GM23338 (cell line): ENCODE data around the gene CACNA1C. TPM values are rescaled to one million over a fixed set of nuclear protein-coding genes. Genes with fewer than 3 reads are reported as not detected.

Experiments
- ATAC-seq: fragments of 200-7000 bp; cut with Tn5 transposase; 3 replicates; pipeline ENCODE4 v1.9.1; 2020
- DNase-seq: peaks from one replicate; pipeline ENCODE4 v3.0.0-alpha.2; 2015; ENCODE audit warnings: low spot score
- H2AFZ ChIP-seq: fragments of 200-600 bp; sonication (generic); 2 replicates; pipeline ENCODE4 v1.8.0; 2016; ENCODE audit warnings: antibody characterized with exemption, mild to moderate bottlenecking, moderate library complexity
- H3F3A ChIP-seq: fragments of 200-600 bp; sonication (generic); replicated peaks from 2 replicates; pipeline ENCODE4 v1.8.0; 2017; ENCODE audit warnings: antibody characterized with exemption, mixed run types, low read depth
- H3K27ac ChIP-seq: fragments of 200-600 bp; sonication (generic); 2 replicates; pipeline ENCODE4 v1.6.1; 2016; ENCODE audit warnings: low read depth
- H3K27me3 ChIP-seq: fragments of 200-600 bp; sonication (generic); 2 replicates; pipeline ENCODE4 v1.8.0; 2016; ENCODE audit warnings: mild to moderate bottlenecking, mixed run types, moderate library complexity; ENCODE audit not compliant: insufficient read depth
- H3K36me3 ChIP-seq: fragments of 200-600 bp; sonication (generic); 2 replicates; pipeline ENCODE4 v1.8.0; 2016; ENCODE audit warnings: mild to moderate bottlenecking; ENCODE audit not compliant: insufficient read depth
- H3K4me1 ChIP-seq: fragments of 200-600 bp; sonication (generic); 2 replicates; pipeline ENCODE4 v1.8.0; 2016; ENCODE audit warnings: mild to moderate bottlenecking, moderate library complexity; ENCODE audit not compliant: insufficient read depth
- H3K4me2 ChIP-seq: fragments of 200-600 bp; sonication (generic); 2 replicates; pipeline ENCODE4 v1.7.1; 2017; ENCODE audit warnings: mixed run types
- H3K4me3 ChIP-seq: fragments of 200-600 bp; sonication (generic); 2 replicates; pipeline ENCODE4 v1.6.1; 2016; ENCODE audit warnings: mixed run types
- H3K79me2 ChIP-seq: fragments of 200-600 bp; sonication (generic); replicated peaks from 2 replicates; pipeline ENCODE4 v1.8.0; 2017; ENCODE audit warnings: mild to moderate bottlenecking; ENCODE audit not compliant: insufficient read depth
- H3K9me2 ChIP-seq: fragments of 200-600 bp; sonication (generic); 2 replicates; pipeline ENCODE4 v1.8.0; 2017; ENCODE audit not compliant: insufficient read depth
- H4K20me1 ChIP-seq: fragments of 200-600 bp; sonication (generic); replicated peaks from 2 replicates; pipeline ENCODE4 v1.8.0; 2017; ENCODE audit warnings: mild to moderate bottlenecking; ENCODE audit not compliant: insufficient read depth
- H3K27ac Mint-ChIP-seq: 2 replicates; pipeline ENCODE4 v1.8.0; 2020; ENCODE audit warnings: inconsistent platforms, mild to moderate bottlenecking, moderate library complexity, mixed read lengths
- H3K27me3 Mint-ChIP-seq: 3 replicates; pipeline ENCODE4 v1.8.0; 2022; ENCODE audit warnings: low read depth, mild to moderate bottlenecking, moderate library complexity, mixed read lengths, inconsistent platforms; ENCODE audit not compliant: insufficient read depth, poor library complexity
- H3K36me3 Mint-ChIP-seq: 3 replicates; pipeline ENCODE4 v1.8.0; 2021; ENCODE audit warnings: low read depth, mild to moderate bottlenecking, inconsistent platforms, moderate library complexity, mixed read lengths
- H3K4me1 Mint-ChIP-seq: 3 replicates; pipeline ENCODE4 v1.8.0; 2020; ENCODE audit warnings: mild to moderate bottlenecking, inconsistent platforms, mixed read lengths
- H3K4me3 Mint-ChIP-seq: 3 replicates; pipeline ENCODE4 v1.8.0; 2021; ENCODE audit warnings: moderate library complexity, mild to moderate bottlenecking, inconsistent platforms, mixed read lengths
- H3K9me3 Mint-ChIP-seq: 3 replicates; pipeline ENCODE4 v1.8.0; 2020; ENCODE audit warnings: moderate library complexity, mild to moderate bottlenecking, inconsistent platforms, mixed read lengths
- EZH2 ChIP-seq: fragments of 200-600 bp; sonication (generic); IDR thresholded peaks from one replicate; pipeline ENCODE4 v1.8.0; 2017; ENCODE audit warnings: antibody characterized with exemption, mild to moderate bottlenecking, low read depth; ENCODE audit not compliant: unreplicated experiment
- JUNB ChIP-seq: IDR thresholded peaks from one replicate; pipeline ENCODE4 v1.6.1; 2016; ENCODE audit warnings: antibody characterized with exemption; ENCODE audit not compliant: unreplicated experiment
- NANOG ChIP-seq: IDR thresholded peaks from 2 replicates; pipeline ENCODE4 v1.6.1; 2016; ENCODE audit warnings: antibody characterized with exemption, borderline replicate concordance
- POLR2AphosphoS5 ChIP-seq: IDR thresholded peaks from 2 replicates; pipeline ENCODE4 v1.6.1; 2016; ENCODE audit warnings: antibody characterized with exemption, low read depth
- STAT1 ChIP-seq: IDR thresholded peaks from one replicate; pipeline ENCODE4 v1.6.1; 2016; ENCODE audit warnings: antibody characterized with exemption; ENCODE audit not compliant: unreplicated experiment
- ZNF114 ChIP-seq: fragments of 250-450 bp; sonication (Bioruptor Pico); IDR thresholded peaks from 2 replicates; pipeline ENCODE4 v1.5.0; 2020; ENCODE audit warnings: mild to moderate bottlenecking, moderate library complexity
- ZNF331 ChIP-seq: fragments of 250-450 bp; sonication (Bioruptor Pico); IDR thresholded peaks from 2 replicates; pipeline ENCODE4 v1.5.0; 2020; ENCODE audit warnings: low read depth, mild to moderate bottlenecking, moderate library complexity
- polyA plus RNA-seq: library from polyadenylated mRNA; unstranded; fragments of >200 nt; fragmentation: Nextera tagmentation; extraction: Ambion mirVana; gene quantifications from 2 replicates; pipeline ENCODE4 v1.2.1, GENCODE V29; 2016
- total RNA-seq: library from RNA; depleted of rRNA; stranded (reverse); fragments of >200 nt; shearing (Covaris generic); gene quantifications from 2 replicates; pipeline ENCODE4 v1.2.3, GENCODE V29; 2014
- TF ChIP-seq, protein P1 (sequence below): fragments of 250-450 bp; sonication (Bioruptor Pico); IDR thresholded peaks from 2 replicates; pipeline ENCODE4 v1.5.0; 2020; ENCODE audit warnings: mild to moderate bottlenecking, moderate library complexity
- TF ChIP-seq, protein P2 (sequence below): IDR thresholded peaks from one replicate; pipeline ENCODE4 v1.6.1; 2018; ENCODE audit warnings: antibody characterized with exemption; ENCODE audit not compliant: unreplicated experiment
- TF ChIP-seq, protein P3 (sequence below): IDR thresholded peaks from 2 replicates; pipeline ENCODE4 v1.6.1; 2016; ENCODE audit warnings: antibody characterized with exemption

Gene CACNA1C
- total and polyA plus RNA-seq, 2 experiments from 2014 or later: 0.78 to 2.1 TPM

DNA sequence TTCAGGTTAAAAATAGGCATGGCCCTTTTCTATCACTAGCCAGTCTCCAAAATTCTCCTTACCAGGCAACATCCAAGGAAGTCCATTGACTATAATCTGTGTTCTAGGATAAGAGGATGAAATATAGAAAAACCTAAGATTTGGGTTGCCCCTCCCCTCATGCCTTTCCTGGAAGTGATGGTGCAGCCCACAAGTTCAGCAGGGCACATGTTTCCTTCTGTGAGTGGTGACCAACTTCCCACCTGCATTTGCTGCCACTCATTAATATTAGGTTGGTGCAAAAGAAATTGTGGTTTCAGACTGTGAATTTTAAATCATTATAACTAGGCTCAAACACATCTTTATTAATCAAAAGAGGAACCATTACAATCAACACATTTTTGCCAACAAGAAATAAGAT is 491.4 kb downstream of the CACNA1C start:
- H3K27me3 ChIP-seq: no peaks in the 10 kb centered on the region
- no peaks in the 10 kb centered on the region for H3F3A ChIP-seq
- ATAC-seq (no peak), DNase-seq (no peak)
- no peak overlapping the region for H2AFZ ChIP-seq
- H3K36me3 ChIP-seq: no peaks in the 10 kb centered on the region
- H3K9me2 ChIP-seq: 0 out of 2 replicates have a peak, but pooled peaks cover 6% of the 10 kb centered on the region
- no peak overlapping the region for H3K4me3 Mint-ChIP-seq
- H4K20me1 ChIP-seq: no peaks in the 10 kb centered on the region
- H3K27me3 Mint-ChIP-seq: peaks cover 2% of the 10 kb centered on the region
- no peaks in the 10 kb centered on the region for H3K9me3 Mint-ChIP-seq
- TF ChIP-seq EZH2: no peak
- TF ChIP-seq, protein P1, sequence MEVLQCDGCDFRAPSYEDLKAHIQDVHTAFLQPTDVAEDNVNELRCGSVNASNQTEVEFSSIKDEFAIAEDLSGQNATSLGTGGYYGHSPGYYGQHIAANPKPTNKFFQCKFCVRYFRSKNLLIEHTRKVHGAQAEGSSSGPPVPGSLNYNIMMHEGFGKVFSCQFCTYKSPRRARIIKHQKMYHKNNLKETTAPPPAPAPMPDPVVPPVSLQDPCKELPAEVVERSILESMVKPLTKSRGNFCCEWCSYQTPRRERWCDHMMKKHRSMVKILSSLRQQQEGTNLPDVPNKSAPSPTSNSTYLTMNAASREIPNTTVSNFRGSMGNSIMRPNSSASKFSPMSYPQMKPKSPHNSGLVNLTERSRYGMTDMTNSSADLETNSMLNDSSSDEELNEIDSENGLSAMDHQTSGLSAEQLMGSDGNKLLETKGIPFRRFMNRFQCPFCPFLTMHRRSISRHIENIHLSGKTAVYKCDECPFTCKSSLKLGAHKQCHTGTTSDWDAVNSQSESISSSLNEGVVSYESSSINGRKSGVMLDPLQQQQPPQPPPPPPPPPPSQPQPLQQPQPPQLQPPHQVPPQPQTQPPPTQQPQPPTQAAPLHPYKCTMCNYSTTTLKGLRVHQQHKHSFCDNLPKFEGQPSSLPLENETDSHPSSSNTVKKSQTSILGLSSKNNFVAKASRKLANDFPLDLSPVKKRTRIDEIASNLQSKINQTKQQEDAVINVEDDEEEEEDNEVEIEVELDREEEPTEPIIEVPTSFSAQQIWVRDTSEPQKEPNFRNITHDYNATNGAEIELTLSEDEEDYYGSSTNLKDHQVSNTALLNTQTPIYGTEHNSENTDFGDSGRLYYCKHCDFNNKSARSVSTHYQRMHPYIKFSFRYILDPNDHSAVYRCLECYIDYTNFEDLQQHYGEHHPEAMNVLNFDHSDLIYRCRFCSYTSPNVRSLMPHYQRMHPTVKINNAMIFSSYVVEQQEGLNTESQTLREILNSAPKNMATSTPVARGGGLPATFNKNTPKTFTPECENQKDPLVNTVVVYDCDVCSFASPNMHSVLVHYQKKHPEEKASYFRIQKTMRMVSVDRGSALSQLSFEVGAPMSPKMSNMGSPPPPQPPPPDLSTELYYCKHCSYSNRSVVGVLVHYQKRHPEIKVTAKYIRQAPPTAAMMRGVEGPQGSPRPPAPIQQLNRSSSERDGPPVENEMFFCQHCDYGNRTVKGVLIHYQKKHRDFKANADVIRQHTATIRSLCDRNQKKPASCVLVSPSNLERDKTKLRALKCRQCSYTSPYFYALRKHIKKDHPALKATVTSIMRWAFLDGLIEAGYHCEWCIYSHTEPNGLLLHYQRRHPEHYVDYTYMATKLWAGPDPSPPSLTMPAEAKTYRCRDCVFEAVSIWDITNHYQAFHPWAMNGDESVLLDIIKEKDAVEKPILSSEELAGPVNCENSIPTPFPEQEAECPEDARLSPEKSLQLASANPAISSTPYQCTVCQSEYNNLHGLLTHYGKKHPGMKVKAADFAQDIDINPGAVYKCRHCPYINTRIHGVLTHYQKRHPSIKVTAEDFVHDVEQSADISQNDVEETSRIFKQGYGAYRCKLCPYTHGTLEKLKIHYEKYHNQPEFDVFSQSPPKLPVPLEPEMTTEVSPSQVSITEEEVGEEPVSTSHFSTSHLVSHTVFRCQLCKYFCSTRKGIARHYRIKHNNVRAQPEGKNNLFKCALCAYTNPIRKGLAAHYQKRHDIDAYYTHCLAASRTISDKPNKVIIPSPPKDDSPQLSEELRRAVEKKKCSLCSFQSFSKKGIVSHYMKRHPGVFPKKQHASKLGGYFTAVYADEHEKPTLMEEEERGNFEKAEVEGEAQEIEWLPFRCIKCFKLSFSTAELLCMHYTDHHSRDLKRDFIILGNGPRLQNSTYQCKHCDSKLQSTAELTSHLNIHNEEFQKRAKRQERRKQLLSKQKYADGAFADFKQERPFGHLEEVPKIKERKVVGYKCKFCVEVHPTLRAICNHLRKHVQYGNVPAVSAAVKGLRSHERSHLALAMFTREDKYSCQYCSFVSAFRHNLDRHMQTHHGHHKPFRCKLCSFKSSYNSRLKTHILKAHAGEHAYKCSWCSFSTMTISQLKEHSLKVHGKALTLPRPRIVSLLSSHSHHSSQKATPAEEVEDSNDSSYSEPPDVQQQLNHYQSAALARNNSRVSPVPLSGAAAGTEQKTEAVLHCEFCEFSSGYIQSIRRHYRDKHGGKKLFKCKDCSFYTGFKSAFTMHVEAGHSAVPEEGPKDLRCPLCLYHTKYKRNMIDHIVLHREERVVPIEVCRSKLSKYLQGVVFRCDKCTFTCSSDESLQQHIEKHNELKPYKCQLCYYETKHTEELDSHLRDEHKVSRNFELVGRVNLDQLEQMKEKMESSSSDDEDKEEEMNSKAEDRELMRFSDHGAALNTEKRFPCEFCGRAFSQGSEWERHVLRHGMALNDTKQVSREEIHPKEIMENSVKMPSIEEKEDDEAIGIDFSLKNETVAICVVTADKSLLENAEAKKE (CRISPR knock-in tag): no peak
- TF ChIP-seq, protein P2, sequence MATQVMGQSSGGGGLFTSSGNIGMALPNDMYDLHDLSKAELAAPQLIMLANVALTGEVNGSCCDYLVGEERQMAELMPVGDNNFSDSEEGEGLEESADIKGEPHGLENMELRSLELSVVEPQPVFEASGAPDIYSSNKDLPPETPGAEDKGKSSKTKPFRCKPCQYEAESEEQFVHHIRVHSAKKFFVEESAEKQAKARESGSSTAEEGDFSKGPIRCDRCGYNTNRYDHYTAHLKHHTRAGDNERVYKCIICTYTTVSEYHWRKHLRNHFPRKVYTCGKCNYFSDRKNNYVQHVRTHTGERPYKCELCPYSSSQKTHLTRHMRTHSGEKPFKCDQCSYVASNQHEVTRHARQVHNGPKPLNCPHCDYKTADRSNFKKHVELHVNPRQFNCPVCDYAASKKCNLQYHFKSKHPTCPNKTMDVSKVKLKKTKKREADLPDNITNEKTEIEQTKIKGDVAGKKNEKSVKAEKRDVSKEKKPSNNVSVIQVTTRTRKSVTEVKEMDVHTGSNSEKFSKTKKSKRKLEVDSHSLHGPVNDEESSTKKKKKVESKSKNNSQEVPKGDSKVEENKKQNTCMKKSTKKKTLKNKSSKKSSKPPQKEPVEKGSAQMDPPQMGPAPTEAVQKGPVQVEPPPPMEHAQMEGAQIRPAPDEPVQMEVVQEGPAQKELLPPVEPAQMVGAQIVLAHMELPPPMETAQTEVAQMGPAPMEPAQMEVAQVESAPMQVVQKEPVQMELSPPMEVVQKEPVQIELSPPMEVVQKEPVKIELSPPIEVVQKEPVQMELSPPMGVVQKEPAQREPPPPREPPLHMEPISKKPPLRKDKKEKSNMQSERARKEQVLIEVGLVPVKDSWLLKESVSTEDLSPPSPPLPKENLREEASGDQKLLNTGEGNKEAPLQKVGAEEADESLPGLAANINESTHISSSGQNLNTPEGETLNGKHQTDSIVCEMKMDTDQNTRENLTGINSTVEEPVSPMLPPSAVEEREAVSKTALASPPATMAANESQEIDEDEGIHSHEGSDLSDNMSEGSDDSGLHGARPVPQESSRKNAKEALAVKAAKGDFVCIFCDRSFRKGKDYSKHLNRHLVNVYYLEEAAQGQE: no peak
- TF ChIP-seq POLR2AphosphoS5: no peak
- TF ChIP-seq NANOG: no peak
- TF ChIP-seq JUNB: no peak
- TF ChIP-seq, protein P3, sequence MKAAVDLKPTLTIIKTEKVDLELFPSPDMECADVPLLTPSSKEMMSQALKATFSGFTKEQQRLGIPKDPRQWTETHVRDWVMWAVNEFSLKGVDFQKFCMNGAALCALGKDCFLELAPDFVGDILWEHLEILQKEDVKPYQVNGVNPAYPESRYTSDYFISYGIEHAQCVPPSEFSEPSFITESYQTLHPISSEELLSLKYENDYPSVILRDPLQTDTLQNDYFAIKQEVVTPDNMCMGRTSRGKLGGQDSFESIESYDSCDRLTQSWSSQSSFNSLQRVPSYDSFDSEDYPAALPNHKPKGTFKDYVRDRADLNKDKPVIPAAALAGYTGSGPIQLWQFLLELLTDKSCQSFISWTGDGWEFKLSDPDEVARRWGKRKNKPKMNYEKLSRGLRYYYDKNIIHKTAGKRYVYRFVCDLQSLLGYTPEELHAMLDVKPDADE: no peak
- no peak for TF ChIP-seq ZNF114
- TF ChIP-seq STAT1: no peak
- no peak for TF ChIP-seq ZNF331 (CRISPR knock-in tag)
- peaks cover 5% of the 10 kb centered on the region for H3K4me1 Mint-ChIP-seq
- no peak overlapping the region for H3K4me2 ChIP-seq
- H3K27ac Mint-ChIP-seq: no peak overlapping the region
- H3K4me1 ChIP-seq: no peaks in the 10 kb centered on the region
- no peaks in the 10 kb centered on the region for H3K79me2 ChIP-seq
- no peak overlapping the region for H3K4me3 ChIP-seq
- no peaks in the 10 kb centered on the region for H3K36me3 Mint-ChIP-seq
- H3K27ac ChIP-seq: no peak overlapping the region
